Neural cell (in vitro differentiated cells): ENCODE measurements around the gene TOB1.

Experiments
- CTCF ChIP-seq: fragments of 450-650 bp; IDR thresholded peaks from 2 replicates; pipeline ENCODE4 v1.5.1; 2014; ENCODE audit warnings: antibody characterized with exemption, mild to moderate bottlenecking, moderate library complexity; ENCODE audit not compliant: poor library complexity, severe bottlenecking
- EP300 ChIP-seq: fragments of 450-650 bp; conservative IDR thresholded peaks from 2 replicates; pipeline ENCODE4 v1.6.1; 2014; ENCODE audit warnings: antibody characterized with exemption, mild to moderate bottlenecking, moderate library complexity; ENCODE audit not compliant: poor library complexity, severe bottlenecking
- MXI1 ChIP-seq: fragments of 450-650 bp; conservative IDR thresholded peaks from 2 replicates; pipeline ENCODE4 v1.6.1; 2014; ENCODE audit warnings: antibody characterized with exemption, mild to moderate bottlenecking; ENCODE audit not compliant: poor library complexity, severe bottlenecking
- POLR2AphosphoS5 ChIP-seq: IDR thresholded peaks from 2 replicates; pipeline ENCODE4 v1.6.1; 2012
- RAD21 ChIP-seq: fragments of 450-650 bp; conservative IDR thresholded peaks from 2 replicates; pipeline ENCODE4 v1.6.1; 2014; ENCODE audit warnings: antibody characterized with exemption, mild to moderate bottlenecking, moderate library complexity
- REST ChIP-seq: IDR thresholded peaks from 2 replicates; pipeline ENCODE4 v1.6.1; 2012; ENCODE audit warnings: borderline replicate concordance

GRCh38 chr17:50831471-50831928 is 34.7 kb downstream of the TOB1 start:
- TF ChIP-seq EP300 (no peak), REST (no peak), CTCF (no peak), RAD21 (no peak), POLR2AphosphoS5 (no peak), MXI1 (no peak)
